ENCODE results near the gene NYAP2. TPM values are rescaled to one million over a fixed set of nuclear protein-coding genes. Genes with fewer than 3 reads are reported as not detected.

Gene NYAP2
- total and polyA plus RNA-seq, 2 experiments from 2014 or later: not detected

- H3K36me3 ChIP-seq: no peaks in the 10 kb centered on the region
Measured at GRCh38 chr2:225415341-225415740, 15.8 kb downstream of the NYAP2 start.

DNA sequence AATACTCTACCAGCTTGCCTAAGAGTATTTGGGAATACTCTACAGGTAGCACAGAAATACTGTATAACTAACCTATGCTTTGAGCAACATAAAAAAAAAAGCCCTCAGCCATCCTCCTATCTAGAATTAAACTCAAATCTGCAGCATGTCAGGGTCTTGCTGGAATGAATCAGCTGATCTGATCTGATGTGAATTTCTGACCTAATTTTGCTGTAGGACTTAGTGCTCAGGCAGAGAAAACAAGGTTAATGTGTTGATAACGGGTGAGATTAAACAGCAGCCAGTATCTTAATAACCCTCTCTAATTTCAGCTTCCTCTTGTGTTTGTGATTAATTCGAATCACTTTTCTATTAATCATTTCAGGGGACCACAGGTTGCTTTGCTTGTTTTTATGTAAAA, 16.3 kb downstream of the NYAP2 start:
- Histone ChIP-seq H3K27me3 (no peaks in the 10 kb centered on the region), H3K36me3 (no peaks in the 10 kb centered on the region), H3K4me3 (no peak overlapping the region), H3K27ac (no peak overlapping the region), H3K9me3 (ENCODE audit: low read depth) (no peaks in the 10 kb centered on the region), H3K4me1 (ENCODE audit: low read depth) (no peaks in the 10 kb centered on the region)
- TF ChIP-seq, protein P1, sequence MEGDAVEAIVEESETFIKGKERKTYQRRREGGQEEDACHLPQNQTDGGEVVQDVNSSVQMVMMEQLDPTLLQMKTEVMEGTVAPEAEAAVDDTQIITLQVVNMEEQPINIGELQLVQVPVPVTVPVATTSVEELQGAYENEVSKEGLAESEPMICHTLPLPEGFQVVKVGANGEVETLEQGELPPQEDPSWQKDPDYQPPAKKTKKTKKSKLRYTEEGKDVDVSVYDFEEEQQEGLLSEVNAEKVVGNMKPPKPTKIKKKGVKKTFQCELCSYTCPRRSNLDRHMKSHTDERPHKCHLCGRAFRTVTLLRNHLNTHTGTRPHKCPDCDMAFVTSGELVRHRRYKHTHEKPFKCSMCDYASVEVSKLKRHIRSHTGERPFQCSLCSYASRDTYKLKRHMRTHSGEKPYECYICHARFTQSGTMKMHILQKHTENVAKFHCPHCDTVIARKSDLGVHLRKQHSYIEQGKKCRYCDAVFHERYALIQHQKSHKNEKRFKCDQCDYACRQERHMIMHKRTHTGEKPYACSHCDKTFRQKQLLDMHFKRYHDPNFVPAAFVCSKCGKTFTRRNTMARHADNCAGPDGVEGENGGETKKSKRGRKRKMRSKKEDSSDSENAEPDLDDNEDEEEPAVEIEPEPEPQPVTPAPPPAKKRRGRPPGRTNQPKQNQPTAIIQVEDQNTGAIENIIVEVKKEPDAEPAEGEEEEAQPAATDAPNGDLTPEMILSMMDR (IDR thresholded peaks at IDR 0.05; ENCODE audit: low read depth, low read length): no peak
- no peak for DNase-seq (ENCODE audit: low read depth in 1 of 2, low spot score in 1 of 2)

More at GRCh38 chr2:225415341-225415740, 15.8 kb downstream of the NYAP2 start:
- Histone ChIP-seq H3K27ac (no peak overlapping the region), H3K9me3 (ENCODE audit: low read depth) (no peaks in the 10 kb centered on the region), H3K4me1 (ENCODE audit: low read depth) (no peaks in the 10 kb centered on the region), H3K4me3 (no peak overlapping the region), H3K27me3 (no peaks in the 10 kb centered on the region)
- TF ChIP-seq, protein P1 (IDR thresholded peaks at IDR 0.05; ENCODE audit: low read depth, low read length): no peak
- DNase-seq (ENCODE audit: low read depth in 1 of 2, low spot score in 1 of 2): no peak

GRCh38 chr2:225416616-225417367, 17.3 kb downstream of the NYAP2 start:
- no peak for DNase-seq (ENCODE audit: low read depth in 1 of 2, low spot score in 1 of 2)
- H3K4me3 ChIP-seq: no peak overlapping the region
- no peaks in the 10 kb centered on the region for H3K9me3 ChIP-seq (ENCODE audit: low read depth)
- no peaks in the 10 kb centered on the region for H3K27me3 ChIP-seq
- no peaks in the 10 kb centered on the region for H3K4me1 ChIP-seq (ENCODE audit: low read depth)
- TF ChIP-seq, protein P1 (IDR thresholded peaks at IDR 0.05; ENCODE audit: low read depth, low read length): no peak
- no peak overlapping the region for H3K27ac ChIP-seq
- no peaks in the 10 kb centered on the region for H3K36me3 ChIP-seq

DNA sequence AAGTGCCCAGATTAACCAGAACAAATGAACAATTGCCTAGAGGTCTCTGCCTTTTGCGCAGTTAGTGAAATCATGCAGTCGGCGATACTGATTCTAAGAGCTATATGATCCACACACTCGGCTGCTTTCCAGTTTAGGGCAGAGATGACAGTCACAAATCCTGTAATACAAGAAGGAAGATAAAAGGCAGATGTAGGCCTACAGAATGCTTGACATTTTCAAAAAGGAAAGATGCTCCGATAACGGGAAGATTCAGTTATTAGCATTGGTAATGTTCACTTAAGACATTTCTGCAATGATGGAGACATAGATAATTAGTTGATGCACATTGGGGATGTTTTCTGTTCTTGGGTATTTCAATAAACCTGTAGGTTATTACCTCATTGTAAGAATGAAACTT, 19.5 kb downstream of the NYAP2 start:
- Histone ChIP-seq H3K9me3 (ENCODE audit: low read depth) (no peaks in the 10 kb centered on the region), H3K36me3 (no peaks in the 10 kb centered on the region), H3K4me3 (no peak overlapping the region), H3K27ac (no peak overlapping the region), H3K27me3 (no peaks in the 10 kb centered on the region), H3K4me1 (ENCODE audit: low read depth) (no peaks in the 10 kb centered on the region)
- TF ChIP-seq, protein P1 (IDR thresholded peaks at IDR 0.05; ENCODE audit: low read depth, low read length): no peak
- no peak for DNase-seq (ENCODE audit: low read depth in 1 of 2, low spot score in 1 of 2)

GRCh38 chr2:225422145-225422544, 22.6 kb downstream of the NYAP2 start:
- Histone ChIP-seq H3K9me3 (ENCODE audit: low read depth) (no peaks in the 10 kb centered on the region), H3K27me3 (no peaks in the 10 kb centered on the region), H3K36me3 (no peaks in the 10 kb centered on the region), H3K4me1 (ENCODE audit: low read depth) (no peaks in the 10 kb centered on the region), H3K27ac (no peak overlapping the region), H3K4me3 (no peak overlapping the region)
- DNase-seq (ENCODE audit: low read depth in 1 of 2, low spot score in 1 of 2): no peak
- TF ChIP-seq, protein P1 (IDR thresholded peaks at IDR 0.05; ENCODE audit: low read depth, low read length): no peak

Measured in cardiac muscle cell (in vitro differentiated cells and primary cell).